Neuronal stem cell (in vitro differentiated cells): Measurements from ENCODE around the gene NETO1.

Experiments used
- DNase-seq: peaks from one replicate; pipeline ENCODE4 v3.0.0-alpha.2; 2013; ENCODE audit warnings: low spot score
- H2AFZ ChIP-seq: one replicate; pipeline ENCODE4 v1.6.1; 2013; ENCODE audit warnings: mild to moderate bottlenecking, low read length, inconsistent platforms
- H2AK5ac ChIP-seq: 2 replicates; pipeline ENCODE4 v1.6.1; 2013; ENCODE audit warnings: low read depth, mild to moderate bottlenecking, inconsistent platforms, low read length, moderate library complexity, mixed read lengths
- H2BK120ac ChIP-seq: 2 replicates; pipeline ENCODE4 v1.6.1; 2013; ENCODE audit warnings: low read depth, mild to moderate bottlenecking, inconsistent platforms, low read length, moderate library complexity, mixed read lengths
- H2BK12ac ChIP-seq: one replicate; pipeline ENCODE4 v1.6.1; 2013; ENCODE audit warnings: low read length, inconsistent platforms
- H2BK15ac ChIP-seq: 2 replicates; pipeline ENCODE4 v1.6.1; 2013; ENCODE audit warnings: mild to moderate bottlenecking, low read length, inconsistent platforms, mixed read lengths
- H2BK5ac ChIP-seq: one replicate; pipeline ENCODE4 v1.6.1; 2013; ENCODE audit warnings: inconsistent platforms, mild to moderate bottlenecking, low read length, moderate library complexity
- H3K14ac ChIP-seq: one replicate; pipeline ENCODE4 v1.6.1; 2013; ENCODE audit warnings: low read length, inconsistent platforms
- H3K18ac ChIP-seq: 2 replicates; pipeline ENCODE4 v1.6.1; 2013; ENCODE audit warnings: low read length, inconsistent platforms
- H3K23ac ChIP-seq: 2 replicates; pipeline ENCODE4 v1.6.1; 2013; ENCODE audit warnings: low read depth, mild to moderate bottlenecking, mixed read lengths, low read length, inconsistent platforms; ENCODE audit not compliant: poor library complexity
- H3K27ac ChIP-seq: replicated peaks from 3 replicates; pipeline ENCODE4 v1.5.1; 2013; ENCODE audit warnings: low read length, inconsistent platforms
- H3K27me3 ChIP-seq, 3 experiments: 2 replicates each; pipeline ENCODE4 v1.6.1; 2013; ENCODE audit warnings: low read length in 3 of 3, mild to moderate bottlenecking in 2 of 3, inconsistent platforms in 1 of 3, low read depth in 1 of 3, mixed read lengths in 1 of 3, moderate library complexity in 1 of 3; ENCODE audit not compliant: control insufficient read depth in 3 of 3, insufficient read depth in 3 of 3
- H3K36me3 ChIP-seq, 2 donors: replicated peaks in 1 of 2; 2 replicates each; pipeline ENCODE4 v1.6.1; 2013; ENCODE audit warnings: low read length in 2 of 2; ENCODE audit not compliant: control insufficient read depth in 2 of 2, insufficient read depth in 2 of 2
- H3K4ac ChIP-seq: 2 replicates; pipeline ENCODE4 v1.6.1; 2013; ENCODE audit warnings: inconsistent platforms, mild to moderate bottlenecking, low read length, moderate library complexity
- H3K4me1 ChIP-seq, 2 donors: 1 replicate in 1 of 2; 2 replicates in 1 of 2; pipeline ENCODE4 v1.6.1; 2013; ENCODE audit warnings: low read length in 2 of 2, low read depth in 1 of 2; ENCODE audit not compliant: control insufficient read depth in 2 of 2, insufficient read depth in 1 of 2
- H3K4me2 ChIP-seq: one replicate; pipeline ENCODE4 v1.6.1; 2013; ENCODE audit warnings: mild to moderate bottlenecking, low read length, inconsistent platforms; ENCODE audit not compliant: insufficient read depth, poor library complexity, severe bottlenecking
- H3K4me3 ChIP-seq, 2 donors: 2 replicates each; pipeline ENCODE4 v1.5.1; 2013; ENCODE audit warnings: low read length in 2 of 2, mild to moderate bottlenecking in 2 of 2, inconsistent platforms in 1 of 2, moderate library complexity in 1 of 2
- H3K79me1 ChIP-seq: one replicate; pipeline ENCODE4 v1.6.1; 2013; ENCODE audit warnings: low read depth, mild to moderate bottlenecking, inconsistent platforms, low read length, moderate library complexity
- H3K9ac ChIP-seq: one replicate; pipeline ENCODE4 v1.6.1; 2013; ENCODE audit warnings: mild to moderate bottlenecking, low read depth, low read length, inconsistent platforms; ENCODE audit not compliant: poor library complexity
- H3K9me3 ChIP-seq, 2 donors: replicated peaks in 1 of 2; 2 replicates each; pipeline versions ENCODE3 to v1.6.1; 2013; ENCODE audit warnings: low read length in 2 of 2, mild to moderate bottlenecking in 2 of 2, inconsistent platforms in 1 of 2, low read depth in 1 of 2, mixed read lengths in 1 of 2, moderate library complexity in 1 of 2; ENCODE audit not compliant: control insufficient read depth in 2 of 2, insufficient read depth in 1 of 2
- H4K8ac ChIP-seq: one replicate; pipeline ENCODE4 v1.6.1; 2013; ENCODE audit warnings: low read depth, mild to moderate bottlenecking, inconsistent platforms, low read length, moderate library complexity
- H4K91ac ChIP-seq: one replicate; pipeline ENCODE4 v1.6.1; 2013; ENCODE audit warnings: low read length, low read depth, mild to moderate bottlenecking, inconsistent platforms; ENCODE audit not compliant: poor library complexity
- WGBS, 2 donors: extraction: QIAGEN DNeasy Blood & Tissue Kit; methylation state at CpG; one replicate each; pipeline ENCODE4 v1.1.7; 2013; ENCODE audit warnings: missing lambda C conversion rate in 2 of 2, mixed read lengths in 1 of 2; ENCODE audit not compliant: insufficient read length in 2 of 2, insufficient replicate concordance in 1 of 2; ENCODE audit errors: extremely low coverage in 2 of 2; 5-methylcytosine and 5-hydroxymethylcytosine counted together

The NETO1 gene

GRCh38 chr18:72843743-72844142 is 24.0 kb downstream of the NETO1 start:
- no peak overlapping the region for H2AFZ ChIP-seq
- H4K8ac ChIP-seq = no peak overlapping the region
- no peak for DNase-seq
- no peak overlapping the region for H3K27ac ChIP-seq
- no peak overlapping the region for H2BK12ac ChIP-seq
- H3K23ac ChIP-seq = no peak overlapping the region
- H3K4me2 ChIP-seq = no peak overlapping the region
- H4K91ac ChIP-seq = no peak overlapping the region
- H3K14ac ChIP-seq = no peak overlapping the region
- no peak overlapping the region for H3K18ac ChIP-seq
- no peak overlapping the region for H2BK15ac ChIP-seq
- no peak overlapping the region for H2BK120ac ChIP-seq
- WGBS, 2 donors = no CpG with 5 or more reads among the region's 8 CpGs
- H2BK5ac ChIP-seq = no peak overlapping the region
- no peak overlapping the region for H3K4me3 ChIP-seq
- no peaks in the 10 kb centered on the region for H3K9me3 ChIP-seq
- H3K36me3 ChIP-seq = no peaks in the 10 kb centered on the region
- H3K4ac ChIP-seq = no peak overlapping the region
- no peak overlapping the region for H3K9ac ChIP-seq
- H3K79me1 ChIP-seq = no peaks in the 10 kb centered on the region
- H3K27me3 ChIP-seq = no peaks in the 10 kb centered on the region
- H3K4me1 ChIP-seq = no peaks in the 10 kb centered on the region
- no peak overlapping the region for H2AK5ac ChIP-seq

DNA sequence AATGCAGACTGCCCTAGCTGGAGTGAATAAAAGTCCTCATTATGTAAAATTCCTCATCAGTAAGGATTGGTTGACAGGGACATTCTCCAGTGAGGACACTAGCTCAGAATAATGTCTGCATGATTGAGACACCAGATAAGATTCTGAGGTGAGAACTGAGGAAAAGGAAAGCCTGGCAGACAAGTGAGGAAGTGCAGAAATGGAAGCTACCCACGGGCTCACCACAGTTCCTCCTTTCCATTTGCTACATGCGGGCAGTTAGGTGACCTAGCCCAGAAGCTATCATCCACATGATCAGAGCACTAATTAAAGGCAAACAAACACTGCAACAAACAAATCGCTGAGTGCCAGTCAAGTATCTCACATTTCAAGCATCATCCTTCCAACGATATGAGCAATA is 27.7 kb downstream of the NETO1 start:
- no peak overlapping the region for H3K14ac ChIP-seq
- H4K91ac ChIP-seq = no peak overlapping the region

DNA sequence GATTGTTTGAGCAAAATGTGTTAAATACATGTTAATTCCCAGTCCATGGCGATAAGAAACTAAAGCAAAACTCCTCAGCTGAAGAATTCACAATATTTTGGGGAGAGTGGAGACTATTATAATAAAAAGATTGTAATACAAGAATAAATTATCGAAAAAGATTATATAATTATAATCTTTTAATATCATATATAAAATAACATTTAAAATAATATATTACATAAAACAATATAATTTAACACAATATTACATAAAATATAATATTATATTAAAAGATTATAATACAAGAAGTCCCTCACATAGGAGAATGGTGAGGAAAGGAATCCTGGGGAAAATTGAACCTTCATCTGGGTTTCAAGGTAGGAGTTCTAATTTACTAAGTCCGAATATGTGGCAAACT is 33.1 kb downstream of the NETO1 start:
- Histone ChIP-seq H3K79me1 (no peaks in the 10 kb centered on the region), H2AFZ (no peak overlapping the region), H3K23ac (no peak overlapping the region), H2BK12ac (no peak overlapping the region), H3K27me3 (no peaks in the 10 kb centered on the region), H2AK5ac (no peak overlapping the region), H2BK5ac (no peak overlapping the region), H3K9me3 (no peaks in the 10 kb centered on the region), H3K27ac (no peak overlapping the region), H3K4me2 (no peak overlapping the region), H2BK120ac (no peak overlapping the region), H4K8ac (no peak overlapping the region), H3K18ac (no peak overlapping the region), H3K4me1 (no peaks in the 10 kb centered on the region), H3K9ac (no peak overlapping the region), H3K4ac (no peak overlapping the region), H4K91ac (no peak overlapping the region), H3K36me3 (no peaks in the 10 kb centered on the region), H3K14ac (no peak overlapping the region), H2BK15ac (no peak overlapping the region), H3K4me3 (no peak overlapping the region)
- no CpG with 5 or more reads among the region's 3 CpGs for WGBS, 2 donors
- no peak for DNase-seq

More for the DNA sequence above, 27.7 kb downstream of the NETO1 start:
- H3K36me3 ChIP-seq = no peaks in the 10 kb centered on the region
- H2BK120ac ChIP-seq = no peak overlapping the region
- no peak overlapping the region for H2AK5ac ChIP-seq
- H3K4me1 ChIP-seq = no peaks in the 10 kb centered on the region
- H4K8ac ChIP-seq = no peak overlapping the region
- H3K4me3 ChIP-seq = no peak overlapping the region
- no peak overlapping the region for H2BK5ac ChIP-seq
- no peak overlapping the region for H3K27ac ChIP-seq
- no peak for DNase-seq
- no peaks in the 10 kb centered on the region for H3K27me3 ChIP-seq
- no peak overlapping the region for H3K4ac ChIP-seq
- no peak overlapping the region for H3K18ac ChIP-seq
- H2BK15ac ChIP-seq = no peak overlapping the region
- no peak overlapping the region for H3K23ac ChIP-seq
- H2BK12ac ChIP-seq = no peak overlapping the region
- H2AFZ ChIP-seq = no peak overlapping the region
- no peaks in the 10 kb centered on the region for H3K79me1 ChIP-seq
- no peak overlapping the region for H3K9ac ChIP-seq
- H3K9me3 ChIP-seq = no peaks in the 10 kb centered on the region
- no CpG with 5 or more reads among the region's 4 CpGs for WGBS, 2 donors
- no peak overlapping the region for H3K4me2 ChIP-seq

GRCh38 chr18:72833471-72833870 is 34.3 kb downstream of the NETO1 start:
- DNase-seq = no peak
- no peak overlapping the region for H2AFZ ChIP-seq
- H3K4me2 ChIP-seq = no peak overlapping the region
- no peak overlapping the region for H3K14ac ChIP-seq
- no peaks in the 10 kb centered on the region for H3K9me3 ChIP-seq
- no peak overlapping the region for H2BK12ac ChIP-seq
- no peak overlapping the region for H2AK5ac ChIP-seq
- no peak overlapping the region for H3K23ac ChIP-seq
- no peak overlapping the region for H4K8ac ChIP-seq
- no peak overlapping the region for H3K18ac ChIP-seq
- no peak overlapping the region for H3K4ac ChIP-seq
- no peak overlapping the region for H3K4me3 ChIP-seq
- no peak overlapping the region for H3K27ac ChIP-seq
- no peaks in the 10 kb centered on the region for H3K4me1 ChIP-seq
- no peak overlapping the region for H2BK5ac ChIP-seq
- no peak overlapping the region for H2BK15ac ChIP-seq
- no peaks in the 10 kb centered on the region for H3K36me3 ChIP-seq
- no peaks in the 10 kb centered on the region for H3K27me3 ChIP-seq
- H3K79me1 ChIP-seq = no peaks in the 10 kb centered on the region
- no peak overlapping the region for H4K91ac ChIP-seq
- WGBS, 2 donors = no CpG with 5 or more reads among the region's 7 CpGs
- no peak overlapping the region for H2BK120ac ChIP-seq
- no peak overlapping the region for H3K9ac ChIP-seq
